Activated CD4-positive, alpha-beta T cell treated with anti-CD3 and anti-CD28 coated beads, Interleukin-2, amount 50 U/mL, for 24 hours (primary cell): ENCODE results near the gene NR2C2.

Source experiments
- DNase-seq, 2 donors: peaks; one replicate each; pipeline ENCODE4 v3.0.0-alpha.2; 2020; ENCODE audit warnings: low read depth in 1 of 2, low spot score in 1 of 2

NR2C2 gene

GRCh38 chr3:15060029-15060428 is 112.6 kb downstream of the NR2C2 start:
- DNase-seq, result no peak

GRCh38 chr3:15063238-15063637 is 115.9 kb downstream of the NR2C2 start:
- no peak for DNase-seq

- DNase-seq, result no peak
Measured at GRCh38 chr3:15063656-15064286, 116.4 kb downstream of the NR2C2 start.

GRCh38 chr3:15064299-15064834 is 117.0 kb downstream of the NR2C2 start:
- DNase-seq, result peak in 1 of 2 donors; percentile 9

DNA sequence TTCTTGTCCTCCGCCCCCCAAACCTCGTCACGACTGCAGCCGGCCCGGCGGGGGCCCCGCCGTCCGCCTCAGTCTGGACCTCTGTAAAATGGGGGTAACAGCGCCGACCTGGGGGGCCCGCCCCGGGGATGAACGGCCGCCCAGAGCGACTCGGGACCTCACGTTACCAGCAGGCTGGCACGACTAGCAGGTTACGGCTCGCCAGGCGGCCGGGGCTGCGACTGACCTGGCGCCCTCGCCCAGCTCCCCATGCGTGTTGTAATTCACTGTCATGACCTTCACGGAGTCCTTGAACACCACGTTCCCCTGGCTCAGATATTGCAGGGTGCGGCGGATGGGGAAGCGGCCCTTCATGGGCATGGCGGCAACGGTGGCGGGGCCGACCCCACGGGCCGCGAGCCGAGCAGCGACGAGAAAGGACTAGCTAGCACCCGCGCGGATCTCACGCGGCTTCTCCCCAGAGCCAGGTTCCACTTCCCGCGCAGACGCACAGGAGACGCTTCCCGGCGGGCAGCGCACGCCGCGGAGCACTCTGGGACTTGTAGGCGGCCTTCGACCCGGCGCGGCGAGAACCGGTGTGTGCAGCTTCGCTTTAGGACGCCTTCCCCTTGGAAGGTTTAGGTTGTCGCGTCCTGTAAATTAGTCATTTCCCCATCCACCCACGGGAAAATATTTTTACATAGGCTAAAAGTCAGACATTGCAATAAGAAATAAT is 117.6 kb downstream of the NR2C2 start, which contains the start of gene MRPS25:
MRPS25 (minus strand) TSS at position 481 of the 715 bp plus-strand sequence; CDS start at position 360, 121 bp downstream.
- peak; percentile 80 to 88 for DNase-seq

- DNase-seq, result no peak
Measured at GRCh38 chr3:15065550-15066007, 118.2 kb downstream of the NR2C2 start.

- DNase-seq, result no peak
Measured at GRCh38 chr3:15066467-15066866, 119.1 kb downstream of the NR2C2 start.

GRCh38 chr3:15069441-15069840 is 122.1 kb downstream of the NR2C2 start:
- no peak for DNase-seq

DNA sequence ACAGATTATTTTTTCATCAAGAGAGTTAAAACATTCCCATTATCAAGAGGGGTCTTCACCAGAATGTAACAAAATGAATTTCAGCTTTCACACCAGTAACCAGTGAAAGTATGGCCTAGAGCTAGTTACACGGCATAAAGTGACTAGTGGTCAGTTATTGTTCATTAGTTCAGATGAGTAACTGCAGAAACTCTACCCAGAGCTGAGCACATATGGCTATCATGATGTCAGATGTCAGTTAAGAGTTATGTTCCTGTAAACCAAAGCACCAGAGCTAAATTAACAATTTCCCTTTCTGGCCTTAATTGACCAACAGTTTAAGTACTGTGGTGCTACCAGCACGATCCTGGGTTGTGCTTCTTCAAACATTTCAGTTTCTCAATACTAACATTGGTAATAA is 124.3 kb downstream of the NR2C2 start:
- no peak for DNase-seq

DNA sequence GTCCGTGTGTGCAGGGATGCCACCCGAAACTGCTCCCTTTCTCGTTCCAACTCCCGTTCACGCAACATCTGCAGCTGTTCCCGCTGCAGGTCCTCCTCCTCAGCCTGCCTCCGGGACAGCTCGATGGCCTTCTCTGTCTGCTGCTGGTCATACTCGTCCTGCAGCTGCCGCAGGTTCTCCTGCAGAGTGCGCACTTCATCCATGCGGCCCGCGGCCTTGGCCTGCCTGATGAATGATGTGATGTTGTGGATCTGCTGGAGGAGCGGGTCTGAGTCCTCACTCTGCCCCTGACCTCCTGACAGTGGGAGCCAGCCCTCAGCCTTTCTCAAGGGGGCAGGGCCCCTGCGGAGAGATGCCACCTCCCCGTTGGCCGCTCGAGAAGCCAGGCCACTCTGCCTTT is 127.1 kb downstream of the NR2C2 start:
- DNase-seq, result no peak

DNA sequence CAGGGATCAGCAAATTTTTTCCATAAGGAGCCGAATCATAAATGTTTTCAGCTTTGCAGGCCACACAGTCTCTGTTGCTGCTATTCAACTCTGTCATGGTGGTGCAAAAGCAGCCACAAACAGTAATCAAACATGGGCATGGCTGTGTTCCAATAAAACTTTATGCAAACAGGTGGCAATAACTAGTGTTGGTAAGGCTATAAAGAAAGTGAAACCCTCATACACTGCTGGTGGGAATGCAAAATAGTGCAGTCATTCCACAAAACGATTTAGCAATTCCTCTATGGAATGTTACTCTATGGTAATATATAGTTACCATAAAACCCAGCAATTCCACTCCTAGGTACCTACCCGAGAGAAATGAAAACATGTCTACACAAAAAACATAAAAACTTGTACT is 131.7 kb downstream of the NR2C2 start:
- no peak for DNase-seq

GRCh38 chr3:15081960-15082664 is 134.7 kb downstream of the NR2C2 start:
- DNase-seq, result no peak

DNA sequence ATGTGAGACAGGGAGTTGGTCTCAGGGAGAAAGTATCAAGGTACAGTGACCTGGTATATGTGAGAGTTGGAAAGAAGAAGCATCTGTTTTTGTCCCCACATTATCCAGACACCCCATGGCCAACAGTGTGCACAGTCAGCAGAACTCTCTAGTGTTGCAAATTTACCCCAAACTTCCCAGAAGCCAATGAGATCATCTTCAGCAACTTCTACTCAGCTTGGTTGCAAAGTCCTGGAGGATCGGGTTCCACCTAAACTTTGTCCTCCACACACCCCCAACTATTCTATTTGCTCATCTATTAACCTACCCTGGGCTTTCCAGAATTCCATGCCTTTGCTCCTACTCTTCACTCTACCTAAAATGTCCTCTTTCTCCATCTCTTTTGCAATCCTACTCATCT is 135.9 kb downstream of the NR2C2 start:
- DNase-seq, result no peak

GRCh38 chr3:15086263-15086662 is 138.9 kb downstream of the NR2C2 start:
- no peak for DNase-seq

DNA sequence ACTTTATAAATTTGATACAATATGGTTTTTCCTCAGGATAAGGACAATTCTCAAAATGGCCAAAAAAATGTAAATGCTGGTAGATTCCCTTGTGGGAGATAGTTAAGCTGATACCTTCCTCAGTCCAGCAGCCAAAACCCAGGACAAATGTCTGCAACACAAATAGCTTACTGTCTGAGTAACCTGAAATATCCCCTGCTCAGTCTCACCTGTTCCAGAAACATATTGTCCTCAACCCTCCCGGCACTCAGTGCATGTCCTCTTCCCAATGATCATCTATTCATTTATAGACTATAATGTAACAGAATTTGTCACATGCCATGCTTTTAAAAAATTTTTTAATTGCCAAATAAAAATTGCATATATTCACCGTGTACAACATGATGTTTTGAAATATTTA is 139.3 kb downstream of the NR2C2 start:
- DNase-seq, result no peak

DNA sequence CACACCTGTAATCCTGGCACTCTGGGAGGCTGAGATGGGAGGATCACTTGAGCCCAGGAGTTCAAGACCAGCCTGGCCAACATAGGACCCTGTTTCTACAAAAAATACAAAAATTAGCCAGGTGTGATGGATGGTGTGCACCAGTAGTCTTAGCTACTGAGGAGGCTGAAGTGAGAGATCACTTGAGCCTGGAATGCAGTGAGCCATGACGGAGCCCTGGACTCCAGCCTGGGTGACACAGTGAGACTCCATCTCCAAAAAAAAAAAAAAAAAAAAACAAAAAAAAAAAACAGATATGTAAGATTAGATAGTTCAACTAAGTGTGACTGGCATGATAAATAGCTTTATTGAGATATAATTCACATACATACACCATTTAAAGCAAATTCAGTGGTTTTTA is 141.8 kb downstream of the NR2C2 start:
- DNase-seq, result no peak

DNA sequence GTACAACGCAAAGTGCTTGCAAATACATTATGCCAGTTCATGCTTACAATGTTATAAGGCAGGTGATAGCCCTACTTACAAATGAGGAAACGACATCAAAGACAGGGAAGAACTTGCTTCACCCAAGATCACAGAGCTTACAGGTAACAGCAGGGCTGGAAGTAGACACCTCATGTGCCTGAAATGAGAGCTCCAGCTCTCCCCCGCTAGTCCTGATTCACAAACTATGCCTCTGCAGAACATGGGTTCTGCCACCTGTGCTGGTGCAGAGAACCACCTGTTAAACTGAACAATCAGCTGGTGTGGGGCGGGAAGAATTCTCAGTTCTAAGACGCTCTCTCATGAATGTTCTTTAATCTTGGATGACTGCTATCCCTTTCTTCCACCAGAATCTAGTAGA is 144.2 kb downstream of the NR2C2 start:
- DNase-seq, result no peak

DNA sequence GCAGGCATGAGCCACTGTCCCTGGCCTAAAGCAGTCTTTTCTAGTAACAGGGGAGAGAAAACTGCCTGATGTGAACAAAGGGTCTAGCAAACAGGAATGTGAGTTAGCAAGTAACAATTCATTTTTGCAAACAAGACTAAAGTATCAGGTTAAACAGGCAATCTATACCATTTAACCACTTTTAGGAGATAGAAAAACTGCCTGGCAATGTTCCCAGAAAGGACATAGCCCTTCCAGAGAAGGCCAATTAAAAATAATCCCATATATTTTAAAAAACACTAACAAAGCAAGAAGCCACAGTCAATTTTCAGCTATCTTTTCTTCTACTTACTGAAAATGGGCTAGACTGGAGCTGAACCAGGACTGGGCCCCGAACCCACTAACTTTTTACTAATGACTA is 145.3 kb downstream of the NR2C2 start:
- DNase-seq, result no peak

DNA sequence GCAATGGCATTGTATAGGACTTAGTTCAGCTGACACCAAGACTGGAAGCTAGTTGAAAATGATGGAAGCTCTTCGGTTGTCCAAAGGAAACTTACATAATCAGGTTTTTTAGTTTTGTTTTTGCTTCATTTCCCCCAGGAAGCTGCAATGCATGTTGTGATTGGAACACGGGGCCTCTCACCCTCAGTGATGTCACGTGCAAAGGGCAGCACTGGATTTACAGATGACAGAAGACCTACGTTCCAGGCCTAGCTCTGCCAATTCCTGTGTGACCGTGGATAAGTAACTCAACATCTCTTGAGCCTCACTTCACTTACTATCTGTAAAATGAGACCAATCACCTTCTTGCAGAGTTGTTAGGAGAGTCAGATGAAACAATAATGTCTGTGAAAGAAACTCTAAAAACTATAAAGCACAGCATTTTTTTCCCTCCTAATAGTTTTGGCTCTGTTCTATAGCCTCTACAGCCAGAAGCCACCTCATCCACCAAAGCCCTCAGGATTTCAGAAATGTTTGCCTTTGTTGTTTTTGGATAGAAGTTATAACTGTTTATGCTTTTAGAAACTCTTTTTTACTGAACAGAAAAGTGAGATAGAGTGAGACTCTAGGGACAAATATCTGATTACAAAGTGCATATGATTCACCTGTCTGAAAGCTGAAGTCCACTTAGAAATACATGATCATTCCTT is 146.9 kb downstream of the NR2C2 start:
- DNase-seq, result no peak

DNA sequence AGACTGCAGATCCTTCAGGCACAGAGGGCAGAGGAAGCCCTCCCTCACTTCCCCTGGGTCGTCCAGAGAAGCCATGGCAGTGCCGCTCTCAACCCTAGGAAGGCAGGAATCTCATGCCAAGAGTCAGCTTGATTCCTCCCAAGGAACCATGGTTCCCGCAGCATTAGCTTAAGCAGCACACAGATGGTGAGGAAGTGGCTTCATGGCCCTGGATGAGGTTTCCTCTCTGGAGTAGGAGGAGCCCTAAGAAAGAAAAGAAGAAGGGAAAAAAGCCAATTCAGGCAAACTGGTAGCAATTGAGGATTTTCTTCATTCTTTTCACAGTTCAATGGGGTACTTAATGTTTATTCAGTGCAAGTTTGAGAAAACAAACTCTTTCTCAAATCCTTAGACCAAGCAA is 148.7 kb downstream of the NR2C2 start:
- DNase-seq, result no peak

DNA sequence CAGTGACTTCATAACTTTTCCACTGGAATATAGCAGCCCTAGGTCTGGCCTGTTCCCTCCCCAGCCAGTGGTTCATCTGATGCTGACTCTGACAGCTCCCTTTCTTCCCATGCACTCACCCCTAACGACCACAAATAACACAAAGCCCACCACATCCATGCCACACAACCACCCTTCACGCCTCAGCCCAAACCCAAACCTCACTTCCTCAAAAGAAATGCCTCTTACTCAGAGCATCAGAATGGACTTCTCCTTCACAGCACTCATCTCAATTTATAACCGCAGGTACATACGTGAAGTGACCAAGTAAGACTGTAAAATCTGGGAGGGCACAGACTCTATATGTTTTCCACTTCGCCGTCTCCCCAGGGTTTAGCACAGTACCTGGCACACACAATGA is 150.5 kb downstream of the NR2C2 start:
- no peak for DNase-seq
